Brain pericyte (primary cell): ENCODE measurements around the gene VTCN1.
"Not testable (repeated sequence)": the region's sequence is repeated elsewhere in the genome, so short reads cannot be mapped to it uniquely, and the experiment has no call there.

Experiments used
- DNase-seq: peaks from one replicate; pipeline ENCODE4 v3.0.0-alpha.2; 2012; ENCODE audit warnings: low read depth, low spot score

VTCN1 gene

DNA sequence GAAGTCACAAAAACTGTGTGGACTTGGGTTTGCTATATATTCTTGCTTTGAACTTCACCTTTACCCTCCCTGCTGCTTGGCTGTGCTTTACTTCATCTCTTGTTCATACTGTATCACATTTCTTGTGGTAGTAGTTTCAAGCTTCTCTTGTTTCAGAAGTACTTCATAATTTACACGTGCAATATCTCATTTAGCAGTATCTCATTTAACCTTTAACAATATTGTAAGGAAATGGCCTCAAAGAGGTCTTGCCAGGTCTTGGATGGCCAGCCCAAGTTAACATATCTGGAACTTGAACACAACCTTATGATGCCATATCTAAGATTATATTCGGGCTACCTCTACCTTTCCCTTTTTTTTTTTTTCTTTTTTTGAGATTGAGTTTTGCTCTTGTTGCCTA is 87.5 kb downstream of the VTCN1 start:
- DNase-seq: no peak

DNA sequence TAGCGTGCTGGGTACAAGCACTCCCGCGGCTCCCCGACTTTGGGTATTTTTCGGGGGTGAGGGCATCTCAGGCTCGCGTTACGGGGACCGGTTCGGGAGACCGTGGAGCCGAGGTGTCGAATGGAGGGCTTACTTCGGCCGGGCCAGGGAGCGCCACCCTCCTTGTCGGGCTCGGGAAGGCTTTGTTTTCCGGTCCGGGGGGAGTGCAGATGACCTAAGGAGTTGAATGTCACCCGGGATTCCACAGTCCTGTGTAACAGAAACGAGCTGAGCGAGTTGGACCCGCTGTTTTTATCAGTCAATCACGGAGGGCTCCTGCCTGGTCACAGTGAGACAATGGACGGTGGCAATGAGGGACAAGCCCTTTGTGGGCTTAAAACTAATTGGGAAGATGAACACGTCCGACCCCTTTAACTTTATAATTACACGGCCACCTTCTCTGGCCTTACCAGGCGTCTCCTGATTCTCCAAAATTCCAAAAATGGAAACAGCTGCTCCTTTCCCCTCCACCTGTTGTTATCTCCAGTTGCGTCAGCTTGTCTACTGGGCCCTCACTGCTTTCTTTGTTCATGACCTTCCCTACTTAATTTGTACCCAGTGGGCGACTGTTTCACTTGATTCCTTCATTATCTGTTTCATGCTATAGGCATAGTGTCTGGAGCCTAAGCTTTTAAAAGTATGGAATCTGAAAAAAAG is 88.2 kb downstream of the VTCN1 start:
- DNase-seq: no peak

DNA sequence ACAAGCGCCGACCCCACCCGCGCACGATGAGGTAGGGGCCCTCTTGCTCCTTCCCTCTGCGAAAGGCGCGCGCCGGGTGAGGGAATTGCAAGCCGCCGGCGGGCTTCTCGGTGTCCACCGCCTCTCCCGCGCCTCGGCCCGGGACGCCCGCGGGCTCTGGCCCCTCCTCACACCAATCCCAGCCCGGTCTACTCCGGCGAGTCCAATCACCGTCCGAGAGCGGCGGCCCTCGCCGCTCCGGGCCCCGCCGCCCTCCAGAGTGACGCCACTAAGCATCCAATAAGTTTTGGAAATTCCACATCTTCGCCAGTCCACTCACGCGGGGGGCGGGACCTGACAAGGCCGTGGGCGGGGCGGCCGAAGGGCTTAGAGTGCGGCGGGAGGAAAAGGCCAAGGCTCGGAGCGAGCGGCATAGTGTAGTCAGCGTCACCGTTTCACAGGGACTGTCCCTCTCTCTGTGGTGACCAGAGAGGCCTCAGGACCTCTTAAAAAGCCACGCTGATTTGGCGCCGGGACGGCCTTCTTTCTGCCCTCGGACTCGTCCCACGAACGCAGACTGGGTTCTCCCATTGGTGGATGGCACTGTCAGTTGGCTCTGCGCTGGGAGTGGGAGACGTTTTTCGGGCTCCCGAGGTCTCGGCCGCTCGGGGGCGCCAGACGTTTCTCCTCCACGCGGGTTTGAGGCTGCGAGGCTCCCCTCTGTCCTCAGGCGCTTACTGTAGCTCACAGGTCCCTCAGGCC is 89.0 kb downstream of the VTCN1 start, which contains the start of gene TRIM45:
Gene TRIM45 (minus strand): TSS at position 161 of the 741 bp plus-strand sequence. CDS start 548 bp downstream, outside the sequence.
- DNase-seq: peak; percentile 93

DNA sequence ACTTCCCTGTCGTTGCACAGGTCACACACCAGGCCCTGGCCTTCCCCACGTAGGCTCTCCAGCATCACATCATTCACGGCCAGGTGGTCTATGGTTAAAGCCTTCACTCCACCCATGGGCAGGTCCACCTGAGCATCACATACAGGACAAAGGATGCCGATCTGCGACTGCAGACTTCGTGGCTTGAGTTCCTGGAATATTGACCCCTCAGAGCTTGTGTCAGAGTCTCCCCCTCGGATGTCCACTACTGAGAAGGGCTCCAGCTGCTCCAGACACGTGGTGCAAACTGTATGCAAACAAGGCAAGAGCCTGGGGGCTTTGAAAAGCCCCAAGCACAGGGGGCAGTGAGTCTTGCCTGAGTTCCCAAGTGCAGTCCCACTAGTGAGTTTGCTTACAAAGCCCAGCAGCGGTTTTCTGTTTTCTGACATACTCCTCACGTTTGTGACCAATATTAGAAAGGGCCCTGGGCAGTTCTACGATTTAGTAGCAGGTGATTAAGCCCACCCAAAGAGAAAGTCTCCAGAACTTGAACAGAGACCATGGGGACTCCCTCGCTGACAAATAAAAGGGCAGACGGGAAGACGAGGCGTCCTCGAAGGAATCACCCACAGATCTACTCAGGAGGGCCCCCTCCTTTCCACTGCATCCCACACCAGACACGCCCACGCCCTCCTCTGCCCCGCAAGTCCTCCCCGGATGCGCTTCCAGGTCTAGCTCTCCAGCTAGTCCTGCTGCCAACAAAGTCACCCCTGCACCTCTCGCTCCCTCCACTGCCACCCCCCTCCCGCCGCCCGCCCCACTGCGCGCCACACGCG is 89.7 kb downstream of the VTCN1 start:
- no peak for DNase-seq

- not testable (repeated sequence) for DNase-seq
Measured at GRCh38 chr1:117119144-117119543, 91.6 kb downstream of the VTCN1 start.

- no peak for DNase-seq
Measured at GRCh38 chr1:117118137-117118536, 92.6 kb downstream of the VTCN1 start.

DNA sequence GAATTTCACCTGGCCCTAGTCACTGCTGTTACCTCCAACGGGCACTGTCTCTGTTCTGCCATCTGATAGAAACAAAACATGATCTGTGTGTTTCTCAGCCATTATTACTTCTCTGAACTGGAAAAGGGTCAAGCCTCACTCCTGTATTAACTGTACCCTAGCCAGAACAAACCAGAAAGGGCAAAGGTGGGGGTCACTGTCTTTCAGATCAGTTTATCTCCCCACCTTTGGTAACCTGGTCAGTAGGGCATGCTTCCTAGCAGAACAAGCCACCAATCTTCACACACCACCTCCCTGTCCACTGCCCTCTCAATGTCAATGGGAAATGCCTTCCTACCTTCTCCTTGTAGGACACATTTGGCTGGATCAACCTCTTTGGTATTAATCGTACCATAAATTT is 93.0 kb downstream of the VTCN1 start:
- no peak for DNase-seq

DNA sequence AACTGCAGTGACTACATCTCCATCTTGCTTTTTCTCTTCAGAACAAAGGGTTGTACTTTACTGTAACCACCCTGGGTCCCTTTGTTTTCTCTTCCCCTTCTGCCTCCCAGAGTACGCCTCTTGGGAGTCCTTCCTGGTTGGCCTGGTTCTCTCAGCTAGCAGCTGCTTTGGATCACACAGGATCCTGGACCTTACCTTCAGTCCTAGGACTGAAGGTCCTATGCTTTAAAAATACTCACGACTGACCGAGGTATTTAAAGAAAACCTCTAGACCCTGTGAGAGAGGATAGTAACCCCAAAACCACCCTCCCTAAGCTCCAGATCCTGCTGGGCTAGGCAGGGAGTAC is 94.0 kb downstream of the VTCN1 start:
- no peak for DNase-seq

GRCh38 chr1:117116090-117116783 is 94.5 kb downstream of the VTCN1 start:
- DNase-seq: no peak

DNA sequence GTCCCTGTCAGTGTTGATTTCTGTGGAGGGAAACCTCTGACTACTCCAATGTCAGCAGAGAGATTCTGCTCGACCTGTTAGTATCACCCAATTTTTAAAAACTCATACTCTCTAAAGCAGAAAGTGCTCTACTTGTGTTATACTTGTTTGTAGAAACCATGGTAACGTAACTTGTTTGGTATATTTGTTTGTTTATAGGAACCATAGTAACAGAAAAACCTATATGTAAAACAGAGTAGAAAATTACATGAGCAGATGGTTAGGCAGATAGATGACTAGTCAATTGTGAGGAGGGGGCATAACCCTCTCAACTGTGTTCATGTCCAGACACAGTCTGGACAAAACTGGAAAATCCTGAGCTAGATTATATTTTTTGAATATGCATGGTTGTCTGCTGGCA is 95.8 kb downstream of the VTCN1 start:
- no peak for DNase-seq

DNA sequence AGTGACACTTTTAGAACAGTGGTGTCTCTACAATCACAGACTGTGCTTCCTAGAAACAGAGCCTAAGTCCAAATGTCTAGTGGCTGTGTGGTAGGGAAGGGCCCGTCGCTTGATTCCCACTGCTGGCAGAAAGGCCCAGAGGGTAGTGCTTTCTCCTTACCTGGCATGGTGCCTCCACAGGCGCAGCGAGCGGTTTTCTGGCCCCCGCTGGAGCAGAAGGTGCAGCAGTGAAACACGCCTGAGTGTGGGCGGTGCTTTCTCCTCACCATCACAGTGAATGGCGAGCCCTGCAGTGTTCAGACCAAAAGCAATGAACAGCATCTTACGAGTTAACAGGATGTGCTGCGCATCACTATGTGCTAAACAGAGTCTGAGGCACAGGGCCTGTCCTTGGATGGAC is 97.5 kb downstream of the VTCN1 start:
- DNase-seq: no peak

DNA sequence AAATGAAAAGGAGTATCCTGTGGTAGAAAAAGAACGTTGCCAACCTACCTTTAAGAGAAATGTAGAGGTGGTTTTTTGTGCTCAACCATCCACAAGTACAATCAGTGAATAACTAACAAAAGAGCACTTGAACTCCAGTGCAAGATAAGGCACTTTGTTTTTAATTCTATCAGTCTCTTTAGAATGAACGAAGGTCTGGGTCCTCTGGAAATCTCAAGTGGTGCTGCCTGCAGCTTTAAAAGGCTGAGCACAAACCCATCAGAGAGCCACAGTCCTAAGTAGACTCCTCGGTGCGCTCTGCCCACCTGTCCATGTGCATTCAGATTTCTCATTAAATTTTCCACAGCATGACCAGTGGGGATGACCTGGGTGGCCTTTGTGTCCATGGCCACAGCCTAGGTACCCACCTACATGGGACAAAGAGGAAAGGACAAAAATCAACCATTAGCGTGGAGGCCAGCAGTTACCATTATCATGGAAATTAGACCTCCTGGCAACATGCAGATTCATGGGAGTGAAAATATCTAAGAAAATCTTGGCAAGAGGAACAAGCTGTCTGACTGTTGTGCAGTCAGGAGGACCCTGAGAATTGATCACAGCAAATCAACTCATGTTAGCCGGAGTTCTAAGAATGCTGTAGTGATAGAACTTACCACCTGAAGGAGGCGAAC is 98.5 kb downstream of the VTCN1 start:
- DNase-seq: no peak

- DNase-seq: no peak
Measured at GRCh38 chr1:117110774-117111173, 100.0 kb downstream of the VTCN1 start.

- DNase-seq: no peak
Measured at GRCh38 chr1:117107364-117107763, 103.4 kb downstream of the VTCN1 start.

- no peak for DNase-seq
Measured at GRCh38 chr1:117106478-117106877, 104.2 kb downstream of the VTCN1 start.

DNA sequence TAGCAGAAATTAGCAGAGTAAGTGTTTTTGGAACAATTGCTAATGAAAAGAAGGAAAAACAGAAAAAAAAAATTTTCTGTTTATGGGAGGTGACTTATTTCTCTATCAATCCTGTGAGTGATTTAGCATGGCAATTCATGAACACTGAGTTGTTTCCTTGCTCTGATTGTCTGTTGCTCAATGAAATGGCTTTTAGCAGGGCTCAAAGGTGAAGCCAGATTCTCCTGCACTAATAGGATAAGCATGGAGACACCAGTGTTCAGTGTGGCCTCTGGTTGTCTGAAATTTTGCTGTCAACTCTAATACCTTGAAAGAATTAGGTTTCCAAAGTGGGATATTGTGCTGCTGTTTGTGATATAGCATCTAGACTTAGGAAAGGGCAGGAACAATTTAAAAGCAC is 105.0 kb downstream of the VTCN1 start:
- no peak for DNase-seq

DNA sequence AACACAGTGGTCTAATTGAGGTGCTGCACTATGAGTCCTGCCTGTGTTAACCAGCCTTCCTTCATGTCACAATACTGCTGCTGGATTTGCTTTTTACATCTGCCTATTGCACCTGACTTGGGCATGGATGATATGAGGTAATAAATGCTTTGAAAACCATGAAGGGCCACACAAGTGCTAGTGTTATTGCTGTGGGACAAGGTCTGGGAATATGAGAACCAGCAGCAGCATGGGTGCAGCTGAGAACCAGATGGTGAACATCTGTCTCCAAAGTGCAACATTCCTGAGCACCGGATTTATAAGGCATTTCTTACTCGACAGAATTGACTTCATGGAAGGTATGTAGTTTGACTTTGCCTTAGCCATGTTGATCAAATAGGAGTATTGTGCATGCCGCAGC is 105.7 kb downstream of the VTCN1 start:
- DNase-seq: no peak

- DNase-seq: not testable (repeated sequence)
Measured at GRCh38 chr1:117101858-117102257, 108.9 kb downstream of the VTCN1 start.

DNA sequence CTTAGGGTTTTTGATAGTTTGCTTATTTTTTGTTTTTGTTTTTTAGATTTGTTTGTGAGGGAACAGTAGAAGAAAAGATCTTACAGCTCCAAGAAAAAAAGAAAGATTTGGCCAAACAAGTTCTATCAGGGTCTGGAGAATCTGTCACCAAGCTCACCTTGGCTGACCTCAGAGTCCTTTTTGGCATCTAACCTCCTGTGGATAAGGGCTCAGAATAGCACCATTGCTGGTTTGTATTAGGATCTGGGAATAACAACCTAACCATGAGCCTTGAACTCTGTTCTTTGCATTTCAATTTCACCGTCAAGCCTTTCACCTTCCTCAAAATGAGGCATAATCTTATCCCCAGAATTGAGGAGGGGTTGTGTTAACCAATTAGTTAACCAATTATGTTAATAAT is 109.4 kb downstream of the VTCN1 start:
- DNase-seq: no peak

DNA sequence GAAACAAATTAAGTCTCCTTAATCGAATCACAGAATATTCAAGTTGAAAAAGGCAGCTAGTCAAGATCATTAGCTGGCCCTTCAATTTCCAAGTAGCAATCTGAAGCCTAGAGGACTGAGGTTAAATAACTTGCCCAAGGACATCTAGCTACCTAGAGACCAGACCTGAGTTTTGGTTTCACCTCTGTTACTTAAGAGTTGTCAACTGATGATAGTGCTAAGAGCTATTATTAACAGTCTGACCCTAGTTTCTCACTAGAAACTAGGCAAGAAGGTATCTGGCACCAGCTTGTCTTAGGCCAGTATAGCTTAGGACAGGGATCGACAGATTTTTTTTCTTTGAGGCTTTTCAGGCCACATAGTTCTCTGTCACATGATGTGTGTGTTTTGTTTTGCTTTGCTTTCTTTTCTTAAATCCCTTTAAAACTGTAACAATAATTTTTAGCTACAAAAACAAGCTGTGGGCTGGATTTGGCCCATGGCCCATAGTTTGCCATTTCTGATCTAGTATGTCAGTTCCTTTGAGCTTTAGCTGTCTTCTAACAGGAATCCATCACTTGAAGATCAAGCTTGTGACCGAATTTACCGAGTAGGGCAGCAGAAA is 112.3 kb downstream of the VTCN1 start:
- no peak for DNase-seq

DNA sequence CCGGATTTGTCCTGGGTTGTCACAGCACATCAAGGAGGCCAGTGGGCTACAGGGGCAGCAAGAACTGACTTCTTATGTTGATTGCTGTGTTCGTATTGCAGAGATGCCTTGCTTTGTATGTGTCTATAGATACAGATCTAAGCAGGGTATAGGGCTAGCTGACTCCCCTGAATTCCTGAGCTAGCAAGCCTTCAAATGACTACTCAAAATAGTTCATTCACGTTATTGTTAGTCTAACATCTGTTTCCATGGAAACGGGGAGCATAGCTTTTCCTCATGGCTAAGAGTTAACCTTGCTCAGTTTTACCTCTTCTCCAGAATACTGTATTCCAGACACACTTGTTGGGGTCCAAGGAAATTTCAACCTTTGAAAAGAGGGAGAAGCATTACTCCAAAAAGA is 113.3 kb downstream of the VTCN1 start:
- no peak for DNase-seq
